Activated T-helper 1 cell treated with anti-CD3 and anti-CD28 coated beads, Interleukin-12 subunit alpha, Interleukin-12 subunit beta, Interleukin-2, Interleukin-4 antibody, amounts not matched to agents 30 ng/mL and 10 ng/mL and 1 ng/mL, durations not matched to agents 14 hours and 24 hours and 36 hours (primary cell): ENCODE results near the gene ZBTB16. TPM values are rescaled to one million over a fixed set of nuclear protein-coding genes. Genes with fewer than 3 reads are reported as not detected.

Source experiments
- DNase-seq: peaks from one replicate; pipeline ENCODE4 v3.0.0; 2021; ENCODE audit warnings: low spot score
- H3K27ac Mint-ChIP-seq: one replicate; pipeline ENCODE4 v1.8.0; 2021; ENCODE audit warnings: mild to moderate bottlenecking, mixed read lengths
- H3K27me3 Mint-ChIP-seq: one replicate; pipeline ENCODE4 v1.8.0; 2022; ENCODE audit warnings: mild to moderate bottlenecking, moderate library complexity, mixed read lengths; ENCODE audit not compliant: insufficient read depth
- H3K36me3 Mint-ChIP-seq: one replicate; pipeline ENCODE4 v1.8.0; 2021; ENCODE audit warnings: low read depth, mixed read lengths
- H3K4me1 Mint-ChIP-seq: one replicate; pipeline ENCODE4 v1.8.0; 2021; ENCODE audit warnings: low read depth, mixed read lengths
- H3K4me3 Mint-ChIP-seq: one replicate; pipeline ENCODE4 v1.8.0; 2021; ENCODE audit warnings: mild to moderate bottlenecking, moderate library complexity, mixed read lengths
- H3K9me3 Mint-ChIP-seq: one replicate; pipeline ENCODE4 v1.8.0; 2021; ENCODE audit warnings: mixed read lengths
- intact Hi-C: fragments of 100-400 bp; cut with micrococcal nuclease; formaldehyde crosslinking; loops from one replicate; pipeline ENCODE4 v1.15.1; 2024
- total RNA-seq: library from RNA; stranded (reverse); gene quantifications from 2 replicates; pipeline ENCODE4 v1.2.3, GENCODE V29; 2022

ZBTB16 gene
- total RNA-seq, 1 donor from 2014 or later: 3.4 TPM

- no peak for DNase-seq
- no peak overlapping the region for H3K4me3 Mint-ChIP-seq
- no peaks in the 10 kb centered on the region for H3K9me3 Mint-ChIP-seq
- peaks cover 5% of the 10 kb centered on the region for H3K27me3 Mint-ChIP-seq
- no peaks in the 10 kb centered on the region for H3K4me1 Mint-ChIP-seq
- no peak overlapping the region for H3K27ac Mint-ChIP-seq
- intact Hi-C loops: no loop called here
- H3K36me3 Mint-ChIP-seq: no peaks in the 10 kb centered on the region
These were observed 187.0 kb downstream of the ZBTB16 start for GRCh38 chr11:114246321-114247069.

- intact Hi-C loops: no loop called here
- Mint-ChIP-seq H3K9me3 (no peaks in the 10 kb centered on the region), H3K4me3 (no peak overlapping the region), H3K27me3 (peaks cover 5% of the 10 kb centered on the region), H3K4me1 (no peaks in the 10 kb centered on the region), H3K27ac (no peak overlapping the region), H3K36me3 (no peaks in the 10 kb centered on the region)
- no peak for DNase-seq
These were observed 187.7 kb downstream of the ZBTB16 start for GRCh38 chr11:114247070-114247789.

DNA sequence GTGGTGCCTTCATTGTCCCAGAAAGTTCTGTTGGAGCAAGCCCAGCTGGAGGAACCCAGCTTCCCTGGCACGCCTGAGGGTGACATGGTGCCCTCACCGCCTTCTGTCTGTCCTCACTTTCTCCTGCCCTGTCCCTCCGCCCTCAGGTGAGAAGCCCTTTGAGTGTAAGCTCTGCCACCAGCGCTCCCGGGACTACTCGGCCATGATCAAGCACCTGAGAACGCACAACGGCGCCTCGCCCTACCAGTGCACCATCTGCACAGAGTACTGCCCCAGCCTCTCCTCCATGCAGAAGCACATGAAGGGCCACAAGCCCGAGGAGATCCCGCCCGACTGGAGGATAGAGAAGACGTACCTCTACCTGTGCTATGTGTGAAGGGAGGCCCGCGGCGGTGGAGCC, 190.7 kb downstream of the ZBTB16 start:
- peaks cover 5% of the 10 kb centered on the region for H3K27me3 Mint-ChIP-seq
- H3K36me3 Mint-ChIP-seq: no peaks in the 10 kb centered on the region
- intact Hi-C loops: no loop called here
- H3K4me1 Mint-ChIP-seq: no peaks in the 10 kb centered on the region
- no peaks in the 10 kb centered on the region for H3K9me3 Mint-ChIP-seq
- no peak overlapping the region for H3K4me3 Mint-ChIP-seq
- no peak for DNase-seq
- no peak overlapping the region for H3K27ac Mint-ChIP-seq

GRCh38 chr11:114250993-114251814, 191.7 kb downstream of the ZBTB16 start:
- intact Hi-C loops: no loop called here
- Mint-ChIP-seq H3K4me3 (no peak overlapping the region), H3K36me3 (no peaks in the 10 kb centered on the region), H3K27ac (no peak overlapping the region), H3K9me3 (no peaks in the 10 kb centered on the region), H3K27me3 (peaks cover 5% of the 10 kb centered on the region), H3K4me1 (no peaks in the 10 kb centered on the region)
- DNase-seq: no peak

DNA sequence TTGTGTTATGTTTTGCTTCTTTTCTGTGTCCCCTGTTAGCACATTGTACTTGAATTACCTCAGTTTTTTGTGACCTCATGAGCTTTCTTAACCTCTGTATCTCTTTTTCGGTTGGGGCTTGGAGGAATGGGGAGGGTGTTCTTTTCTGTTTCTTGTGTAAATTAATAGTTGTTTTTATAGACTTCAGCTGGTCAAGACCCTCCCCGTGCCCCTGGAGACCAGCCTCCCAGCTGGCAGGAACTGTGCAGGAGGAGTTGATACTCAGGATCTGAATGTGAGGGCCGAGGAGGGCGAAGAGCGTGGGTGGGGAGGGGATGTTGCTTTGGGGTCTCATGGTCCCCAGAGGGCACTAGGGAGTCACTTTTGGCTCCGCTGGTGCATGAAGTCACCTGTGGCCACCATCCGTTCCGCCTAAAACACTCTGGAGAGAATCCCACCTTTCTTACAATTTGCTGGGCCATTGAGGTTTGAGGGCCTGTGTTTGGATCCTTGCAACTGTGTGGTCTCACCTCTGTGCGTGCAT, 192.4 kb downstream of the ZBTB16 start:
- Mint-ChIP-seq H3K36me3 (no peaks in the 10 kb centered on the region), H3K27ac (no peak overlapping the region), H3K9me3 (no peaks in the 10 kb centered on the region), H3K27me3 (peaks cover 5% of the 10 kb centered on the region), H3K4me1 (no peaks in the 10 kb centered on the region), H3K4me3 (no peak overlapping the region)
- intact Hi-C loops: no loop called here
- DNase-seq: no peak

- Mint-ChIP-seq H3K9me3 (no peaks in the 10 kb centered on the region), H3K27me3 (peaks cover 5% of the 10 kb centered on the region), H3K4me1 (no peaks in the 10 kb centered on the region), H3K27ac (no peak overlapping the region), H3K36me3 (no peaks in the 10 kb centered on the region), H3K4me3 (no peak overlapping the region)
- intact Hi-C loops: no loop called here
- DNase-seq: no peak
These were observed 193.3 kb downstream of the ZBTB16 start for GRCh38 chr11:114252767-114253166.

- Mint-ChIP-seq H3K4me1 (no peaks in the 10 kb centered on the region), H3K27ac (no peak overlapping the region), H3K4me3 (no peak overlapping the region), H3K36me3 (no peaks in the 10 kb centered on the region), H3K9me3 (no peaks in the 10 kb centered on the region), H3K27me3 (peaks cover 5% of the 10 kb centered on the region)
- no peak for DNase-seq
- intact Hi-C loops: no loop called here
These were observed 194.3 kb downstream of the ZBTB16 start for GRCh38 chr11:114253771-114254170.

GRCh38 chr11:114254571-114255146, 195.1 kb downstream of the ZBTB16 start:
- H3K27me3 Mint-ChIP-seq: peaks cover 5% of the 10 kb centered on the region
- H3K4me3 Mint-ChIP-seq: no peak overlapping the region
- H3K9me3 Mint-ChIP-seq: no peaks in the 10 kb centered on the region
- no peak overlapping the region for H3K27ac Mint-ChIP-seq
- no peaks in the 10 kb centered on the region for H3K4me1 Mint-ChIP-seq
- no peak for DNase-seq
- no peaks in the 10 kb centered on the region for H3K36me3 Mint-ChIP-seq
- intact Hi-C loops: no loop called here

GRCh38 chr11:114255289-114255688, 195.8 kb downstream of the ZBTB16 start:
- no peaks in the 10 kb centered on the region for H3K9me3 Mint-ChIP-seq
- H3K27me3 Mint-ChIP-seq: peaks cover 5% of the 10 kb centered on the region
- no peaks in the 10 kb centered on the region for H3K4me1 Mint-ChIP-seq
- no peak overlapping the region for H3K27ac Mint-ChIP-seq
- H3K36me3 Mint-ChIP-seq: no peaks in the 10 kb centered on the region
- H3K4me3 Mint-ChIP-seq: no peak overlapping the region
- intact Hi-C loops: no loop called here
- no peak for DNase-seq

GRCh38 chr11:114256176-114256966, 196.9 kb downstream of the ZBTB16 start:
- H3K36me3 Mint-ChIP-seq: no peaks in the 10 kb centered on the region
- H3K27ac Mint-ChIP-seq: no peak overlapping the region
- no peaks in the 10 kb centered on the region for H3K4me1 Mint-ChIP-seq
- intact Hi-C loops: no loop called here
- no peak overlapping the region for H3K4me3 Mint-ChIP-seq
- H3K27me3 Mint-ChIP-seq: peaks cover 1% of the 10 kb centered on the region
- H3K9me3 Mint-ChIP-seq: no peaks in the 10 kb centered on the region
- DNase-seq: no peak

- Mint-ChIP-seq H3K4me1 (no peaks in the 10 kb centered on the region), H3K27ac (no peak overlapping the region), H3K4me3 (no peak overlapping the region), H3K36me3 (no peaks in the 10 kb centered on the region), H3K27me3 (no peaks in the 10 kb centered on the region), H3K9me3 (no peaks in the 10 kb centered on the region)
- no peak for DNase-seq
- intact Hi-C loops: no loop called here
These were observed 197.4 kb downstream of the ZBTB16 start for GRCh38 chr11:114256967-114257286.
